HG03565 (cell line): ENCODE data around the gene CFAP77.

Experiments used
- ATAC-seq: cut with Tn5 transposase; IDR thresholded peaks from one replicate; pipeline ENCODE4 v1.9.1; 2021; ENCODE audit warnings: mild to moderate bottlenecking, moderate library complexity; ENCODE audit not compliant: unreplicated experiment

Gene CFAP77

DNA sequence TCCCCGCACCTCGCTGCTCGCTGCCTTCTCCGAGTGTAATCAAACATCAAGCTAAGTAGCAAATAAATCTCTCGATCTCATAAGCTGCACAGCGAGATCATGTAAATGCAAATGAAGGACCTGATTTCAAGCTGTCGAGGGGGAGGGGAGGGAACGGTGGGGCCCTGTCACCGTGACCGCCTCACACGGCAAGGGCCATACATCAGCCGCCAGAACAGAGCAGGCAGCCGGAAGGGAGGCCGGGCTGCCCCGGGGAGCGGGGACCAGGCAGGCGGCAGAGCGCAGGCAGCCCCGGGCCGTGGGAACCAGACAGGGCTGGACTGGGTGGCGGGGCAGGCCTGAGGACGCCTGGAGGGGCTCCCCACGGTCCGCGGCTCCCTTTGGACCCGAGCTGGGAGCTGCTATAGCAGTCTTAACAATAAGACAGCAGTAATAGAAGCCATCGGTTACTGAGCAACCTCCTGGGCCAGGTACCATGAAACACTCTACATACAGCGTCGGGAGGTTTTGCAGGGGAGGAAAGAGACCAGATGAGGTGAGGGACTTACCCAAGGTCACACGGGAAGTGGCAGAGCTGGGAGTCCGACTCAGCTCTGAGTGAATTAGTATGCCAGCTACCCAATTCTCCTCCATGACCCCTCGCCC, 76.8 kb downstream of the CFAP77 start:
- ATAC-seq = no peak

GRCh38 chr9:132487351-132487791, 77.4 kb downstream of the CFAP77 start:
- ATAC-seq = no peak

- no peak for ATAC-seq
Measured at GRCh38 chr9:132487980-132488535, 78.0 kb downstream of the CFAP77 start.

DNA sequence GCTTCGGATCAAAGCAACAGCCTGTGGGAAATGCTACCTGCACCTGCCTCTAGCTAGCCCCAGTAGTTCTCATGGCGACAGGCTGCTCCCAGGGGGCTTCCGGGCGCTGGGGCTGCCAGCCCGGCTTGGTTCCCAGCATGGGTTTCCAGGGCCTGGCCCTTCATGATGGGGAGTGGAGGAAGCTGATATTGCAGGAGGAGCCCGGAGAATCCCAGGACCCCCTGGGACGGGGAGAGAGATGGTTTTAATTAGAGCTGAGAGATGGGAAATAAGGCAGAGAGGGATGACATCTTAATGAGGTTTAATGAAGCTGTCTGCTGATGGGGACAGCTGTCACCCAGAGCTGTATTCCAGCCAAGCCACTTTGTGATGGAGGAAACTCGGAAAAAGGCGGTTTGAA, 78.6 kb downstream of the CFAP77 start:
- ATAC-seq = no peak

DNA sequence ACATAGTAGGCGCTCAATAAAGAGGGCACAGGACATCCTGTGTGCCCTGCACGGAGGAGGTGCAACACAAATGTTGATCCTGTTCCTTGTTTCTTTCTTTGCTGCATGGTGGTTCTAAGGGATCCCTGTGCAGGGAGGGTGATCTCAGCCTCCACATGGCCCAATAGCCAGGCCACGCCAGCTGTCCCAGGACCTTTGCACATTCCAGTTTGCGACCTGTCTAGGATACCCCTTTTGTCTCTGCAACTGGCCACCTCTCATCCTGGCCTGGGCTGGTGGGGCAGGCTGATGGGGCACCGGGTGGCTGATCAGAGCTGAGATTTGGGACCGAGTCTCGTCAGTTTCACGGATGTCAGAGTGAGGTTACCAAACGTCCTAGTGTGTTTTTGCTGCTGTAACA, 79.5 kb downstream of the CFAP77 start:
- ATAC-seq = no peak

GRCh38 chr9:132494857-132495256, 84.8 kb downstream of the CFAP77 start:
- ATAC-seq = no peak

GRCh38 chr9:132497731-132498130, 87.7 kb downstream of the CFAP77 start:
- no peak for ATAC-seq

DNA sequence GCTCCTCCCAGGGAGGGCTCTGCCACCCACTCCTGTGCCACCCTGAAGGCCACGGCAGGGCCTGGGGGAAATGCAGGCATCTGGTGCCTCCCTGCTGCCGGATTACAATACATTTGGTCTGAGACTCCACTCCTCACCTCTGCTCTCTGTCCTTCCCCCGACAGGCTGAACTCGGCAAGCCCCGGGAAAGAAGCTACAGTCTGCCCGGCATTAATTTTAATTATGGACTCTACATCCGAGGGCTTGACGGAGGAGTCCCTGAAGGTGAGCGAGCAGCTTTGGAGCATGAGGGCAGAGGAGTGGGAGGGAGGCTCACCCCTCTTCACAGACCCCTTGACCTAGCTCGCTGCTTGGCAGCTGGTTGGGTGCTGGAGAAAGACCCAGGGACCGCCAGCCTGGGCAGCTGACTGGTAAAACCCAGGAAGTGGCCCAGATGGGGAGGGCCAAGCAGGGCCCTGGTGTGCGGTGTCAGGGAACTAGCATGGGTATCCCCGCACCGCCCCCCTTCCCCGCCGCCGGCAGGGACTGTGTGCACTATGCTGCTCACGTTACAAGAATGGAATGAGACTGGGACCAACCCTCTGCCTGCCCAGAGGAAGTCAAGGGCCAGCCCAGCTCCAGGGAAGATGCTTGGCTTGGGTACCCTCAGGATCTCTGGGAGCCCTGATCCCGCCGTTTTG, 88.7 kb downstream of the CFAP77 start:
- no peak for ATAC-seq

GRCh38 chr9:132499251-132499650, 89.2 kb downstream of the CFAP77 start:
- no peak for ATAC-seq

- no peak for ATAC-seq
Measured at GRCh38 chr9:132500193-132500592, 90.2 kb downstream of the CFAP77 start.

- no peak for ATAC-seq
Measured at GRCh38 chr9:132502480-132502879, 92.5 kb downstream of the CFAP77 start.

GRCh38 chr9:132503116-132503515, 93.1 kb downstream of the CFAP77 start:
- ATAC-seq = no peak

- no peak for ATAC-seq
Measured at GRCh38 chr9:132504488-132504887, 94.5 kb downstream of the CFAP77 start.

- ATAC-seq = no peak
Measured at GRCh38 chr9:132505991-132506655, 96.1 kb downstream of the CFAP77 start.

- ATAC-seq = no peak
Measured at GRCh38 chr9:132506977-132507669, 97.1 kb downstream of the CFAP77 start.

DNA sequence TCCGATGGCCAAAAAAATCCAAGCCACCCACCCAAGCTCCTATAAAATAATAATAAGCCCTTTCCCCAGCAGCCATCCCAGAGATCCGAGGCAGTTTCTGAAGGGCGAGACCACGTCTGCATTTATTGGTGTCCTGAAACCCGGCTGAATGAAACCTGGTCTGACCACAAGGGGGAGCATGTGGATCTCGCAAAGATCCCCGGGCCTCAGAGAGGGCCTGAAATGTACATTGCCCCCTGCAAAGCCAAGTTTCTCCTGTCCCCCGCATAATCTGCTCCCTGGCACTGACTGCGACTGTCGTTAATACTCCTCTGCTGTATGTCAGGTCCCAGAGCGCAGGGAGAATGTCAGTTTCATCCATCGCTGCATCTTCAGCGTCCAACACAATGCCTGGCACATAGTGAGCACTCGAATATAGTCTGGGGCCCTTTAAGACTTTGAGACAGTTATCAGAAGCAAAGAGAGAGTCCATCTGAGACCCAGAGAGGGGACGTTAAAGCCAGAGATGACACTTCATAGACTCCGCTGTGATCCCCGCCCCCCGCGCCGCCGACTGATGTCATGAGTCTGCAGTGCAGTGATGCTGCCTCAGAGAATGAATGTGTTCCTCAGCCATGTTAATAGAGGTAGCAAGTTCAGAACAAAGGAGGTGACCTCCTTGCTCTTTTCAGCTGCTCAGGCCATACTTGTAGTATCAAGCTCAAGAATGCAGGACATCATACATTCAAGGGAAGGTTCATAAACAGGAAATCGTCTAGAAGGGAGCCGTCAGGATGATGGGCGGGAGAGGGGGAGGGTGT, 97.9 kb downstream of the CFAP77 start:
- ATAC-seq = no peak

GRCh38 chr9:132509928-132510874, 100.2 kb downstream of the CFAP77 start:
- ATAC-seq = no peak

GRCh38 chr9:132511191-132511999, 101.4 kb downstream of the CFAP77 start:
- ATAC-seq = no peak
